CD4-positive, alpha-beta memory T cell (primary cell): ENCODE data around the gene KCNK4. TPM values are rescaled to one million over a fixed set of nuclear protein-coding genes. Genes with fewer than 3 reads are reported as not detected.

Source experiments
- CTCF ChIA-PET: fragments of 350-600 bp; sonication (Branson Sonifier 250); formaldehyde crosslinking; loops from one replicate; lab custom pipeline; 2021; ENCODE audit warnings: inconsistent platforms; ENCODE audit not compliant: partially characterized antibody; lab: Charles Lee
- POLR2A ChIA-PET: fragments of 350-600 bp; sonication (Branson Sonifier 250); formaldehyde crosslinking; loops from one replicate; lab custom pipeline; 2021; ENCODE audit not compliant: partially characterized antibody; lab: Charles Lee
- DNase-seq, 5 donors: peaks; one replicate each; pipeline versions ENCODE4 v3.0.0 to v3.0.0-alpha.2; 2020 to 2022; ENCODE audit warnings: mixed read lengths in 1 of 5
- H3K27ac ChIP-seq: one replicate; pipeline ENCODE4 v1.7.0; 2013; ENCODE audit warnings: low read depth, low read length
- H3K27me3 ChIP-seq: 2 replicates; pipeline ENCODE4 v1.7.0; 2013; ENCODE audit warnings: mild to moderate bottlenecking, low read length, moderate library complexity; ENCODE audit not compliant: insufficient read depth
- H3K36me3 ChIP-seq: 2 replicates; pipeline ENCODE4 v1.7.0; 2013; ENCODE audit warnings: mild to moderate bottlenecking, low read length, moderate library complexity; ENCODE audit not compliant: insufficient read depth
- H3K4me1 ChIP-seq: 2 replicates; pipeline ENCODE4 v1.7.0; 2013; ENCODE audit warnings: mild to moderate bottlenecking, low read length, moderate library complexity; ENCODE audit not compliant: insufficient read depth
- H3K4me3 ChIP-seq, 2 donors: one replicate each; pipeline ENCODE4 v1.7.0; 2013; ENCODE audit warnings: low read length in 2 of 2, mild to moderate bottlenecking in 1 of 2
- H3K9me3 ChIP-seq, 2 donors: one replicate each; pipeline ENCODE4 v1.7.0; 2013; ENCODE audit warnings: low read length in 2 of 2, control low read depth in 1 of 2; ENCODE audit not compliant: control insufficient read depth in 1 of 2
- H3K27ac Mint-ChIP-seq, 7 donors: one replicate each; pipeline ENCODE4 v1.8.0; 2020 to 2021; ENCODE audit warnings: mixed read lengths in 7 of 7, mild to moderate bottlenecking in 6 of 7, inconsistent platforms in 3 of 7, moderate library complexity in 3 of 7
- H3K27me3 Mint-ChIP-seq, 2 donors: one replicate each; pipeline ENCODE4 v1.8.0; 2020 to 2021; ENCODE audit warnings: mixed read lengths in 2 of 2
- H3K36me3 Mint-ChIP-seq, 2 donors: one replicate each; pipeline ENCODE4 v1.8.0; 2020 to 2021; ENCODE audit warnings: mixed read lengths in 2 of 2, inconsistent platforms in 1 of 2, mild to moderate bottlenecking in 1 of 2
- H3K4me1 Mint-ChIP-seq, 4 donors: one replicate each; pipeline ENCODE4 v1.8.0; 2020 to 2021; ENCODE audit warnings: mixed read lengths in 4 of 4, mild to moderate bottlenecking in 1 of 4
- H3K4me3 Mint-ChIP-seq, 8 donors: one replicate each; pipeline ENCODE4 v1.8.0; 2020 to 2021; ENCODE audit warnings: mixed read lengths in 8 of 8, mild to moderate bottlenecking in 7 of 8, moderate library complexity in 6 of 8, inconsistent platforms in 3 of 8
- H3K9me3 Mint-ChIP-seq, 8 donors: one replicate each; pipeline ENCODE4 v1.8.0; 2020 to 2021; ENCODE audit warnings: mixed read lengths in 8 of 8, mild to moderate bottlenecking in 5 of 8, inconsistent platforms in 3 of 8, moderate library complexity in 1 of 8
- intact Hi-C: fragments of 100-400 bp; cut with micrococcal nuclease; formaldehyde crosslinking; loops from one replicate; pipeline ENCODE4 v1.15.1; 2023
- polyA plus RNA-seq, 2 donors: library from polyadenylated mRNA; unstranded; fragments of 300-500 nt; fragmentation: Illumina TruSeq; gene quantifications; one replicate each; pipeline ENCODE4 v1.2.3, GENCODE V29; 2021
- total RNA-seq, 2 experiments: library from RNA; stranded (reverse); gene quantifications; one replicate each; pipeline ENCODE4 v1.2.3, GENCODE V29; 2021

The KCNK4 gene
- total and polyA plus RNA-seq, 4 experiments from 2014 or later = not detected

DNA sequence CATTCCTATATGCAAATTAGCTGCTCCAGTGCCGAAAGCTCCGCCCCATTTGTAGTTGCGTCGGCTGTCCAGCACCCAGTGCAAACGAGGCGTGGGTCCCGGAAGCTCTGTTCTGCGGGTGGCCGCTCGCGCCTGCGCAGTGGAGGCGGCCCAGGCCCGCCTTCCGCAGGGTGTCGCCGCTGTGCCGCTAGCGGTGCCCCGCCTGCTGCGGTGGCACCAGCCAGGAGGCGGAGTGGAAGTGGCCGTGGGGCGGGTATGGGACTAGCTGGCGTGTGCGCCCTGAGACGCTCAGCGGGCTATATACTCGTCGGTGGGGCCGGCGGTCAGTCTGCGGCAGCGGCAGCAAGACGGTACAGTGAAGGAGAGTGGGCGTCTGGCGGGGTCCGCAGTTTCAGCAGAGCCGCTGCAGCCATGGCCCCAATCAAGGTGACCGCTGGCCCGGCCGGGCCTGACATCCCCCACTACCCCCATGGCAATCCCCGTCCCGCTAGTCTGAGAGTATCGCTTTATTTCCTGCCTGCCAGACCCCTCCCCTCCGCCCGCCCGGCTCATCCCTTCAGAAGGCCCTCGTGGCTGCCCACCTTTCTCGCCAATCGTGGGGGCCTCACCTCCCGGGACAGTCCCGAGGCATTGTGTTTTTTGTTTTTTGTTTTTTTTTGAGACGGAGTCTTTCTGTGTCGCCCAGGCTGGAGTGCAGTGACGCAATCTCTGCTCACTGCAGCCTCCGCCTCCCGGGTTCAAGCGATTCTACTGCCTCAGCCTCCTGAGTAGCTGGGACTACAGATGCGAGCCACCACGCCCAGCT is 27.1 kb downstream of the KCNK4 start, which contains the start of gene PRDX5:
Gene PRDX5 (plus strand): TSS at position 161 of the 805 bp plus-strand sequence. CDS start 95 bp downstream, at position 256.
- Histone ChIP-seq H3K4me1 (peaks cover 26% of the 10 kb centered on the region), H3K27me3 (no peaks in the 10 kb centered on the region), H3K4me3 (peak within 1 kb of the TSS; percentile 68 to 72), H3K36me3 (peaks cover 12% of the 10 kb centered on the region), H3K9me3 (no peaks in the 10 kb centered on the region), H3K27ac (peak within 1 kb of the TSS; percentile 96)
- CTCF ChIA-PET = interaction anchor here (0.7 to 3.8 kb wide), 25 partner anchors 9 to 334 kb away, joined by 3 to 54 read pairs (median 5); partner anchors contain the start of genes CATSPERZ, CCDC88B, ESRRA and FERMT3
- POLR2A ChIA-PET = interaction anchor here (0.8 to 4.8 kb wide), 40 partner anchors 11 to 1761 kb away, joined by 3 to 153 read pairs (median 6); partner anchors contain the start of genes BAD, C11orf98, CATSPERZ and CCDC85B
- Mint-ChIP-seq H3K9me3 (peaks cover 0 to 2% (median 0%) of the 10 kb centered on the region in 8 donors), H3K4me3 (peak within 1 kb of the TSS; percentile 95 to 99 (median 96)), H3K27ac (peak within 1 kb of the TSS; percentile 97 to 100 (median 100)), H3K4me1 (peaks cover 17 to 44% (median 29%) of the 10 kb centered on the region in 4 donors), H3K27me3 (no peaks in the 10 kb centered on the region), H3K36me3 (peaks cover 15 to 35% of the 10 kb centered on the region in 2 donors)
- peak; percentile 96 to 98 (median 97) for DNase-seq
- intact Hi-C loops = loop anchor here (1.0 to 5.0 kb wide), 7 partner anchors 13 to 335 kb away; partner anchors contain the start of genes CCDC88B, ESRRA, GPR137 and RPS6KA4

DNA sequence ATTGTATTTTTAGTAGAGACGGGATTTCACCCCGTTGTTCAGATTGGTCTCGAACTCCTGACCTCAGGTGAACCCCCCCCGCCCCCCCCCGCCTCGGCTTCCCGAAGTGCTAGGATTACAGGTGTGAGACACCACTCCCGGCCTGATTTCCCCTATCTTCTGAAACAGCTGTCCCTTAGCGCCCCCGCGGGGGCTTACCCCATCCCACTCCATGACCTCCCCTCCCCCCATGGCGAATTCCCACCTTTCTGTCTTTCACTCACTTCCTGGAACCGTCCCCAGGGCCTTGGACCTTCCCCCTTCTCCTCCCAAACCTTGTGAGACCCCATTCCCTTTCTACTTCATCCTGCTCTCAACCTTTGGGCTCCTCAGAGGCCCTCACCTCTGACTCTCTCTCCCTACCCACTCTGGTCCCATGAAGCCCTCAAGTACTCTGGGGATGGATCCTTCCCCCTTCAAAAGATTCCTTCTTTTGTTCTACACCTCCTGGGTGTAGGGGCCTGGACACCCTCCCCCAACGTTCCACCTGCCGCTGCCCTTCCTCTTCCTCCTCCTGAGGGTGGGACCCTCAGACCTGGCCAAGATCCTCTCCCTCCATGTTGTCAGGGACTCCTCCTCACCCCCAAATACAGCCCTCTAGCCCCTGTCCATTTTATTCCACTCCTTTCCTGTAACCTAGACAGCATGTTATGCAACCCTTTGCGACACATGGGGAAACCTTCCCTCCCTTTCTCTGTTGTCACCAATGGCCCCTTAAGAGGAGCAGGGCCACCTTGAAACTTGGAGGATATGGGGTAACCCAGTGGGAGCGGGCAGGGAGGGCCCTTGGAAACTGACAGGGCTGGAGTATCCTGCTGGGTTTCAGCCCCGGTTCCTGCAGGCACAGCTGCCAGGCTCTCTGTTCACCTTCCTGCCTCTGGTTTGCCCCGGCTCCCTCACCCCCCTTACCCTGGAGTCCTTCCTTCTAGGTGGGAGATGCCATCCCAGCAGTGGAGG is 28.0 kb downstream of the KCNK4 start:
- no peaks in the 10 kb centered on the region for H3K9me3 ChIP-seq
- H3K27ac ChIP-seq = peak overlapping the region; percentile 96
- Mint-ChIP-seq H3K36me3 (peaks cover 12 to 35% of the 10 kb centered on the region in 2 donors), H3K9me3 (peaks cover 0 to 2% (median 0%) of the 10 kb centered on the region in 8 donors), H3K27me3 (no peaks in the 10 kb centered on the region), H3K4me1 (peaks cover 16 to 41% (median 27%) of the 10 kb centered on the region in 4 donors), H3K27ac (peak overlapping the region; percentile 97 to 100 (median 100)), H3K4me3 (peak overlapping the region; percentile 95 to 99 (median 96))
- H3K4me3 ChIP-seq = peak overlapping the region in 1 of 2 donors; percentile 72
- H3K36me3 ChIP-seq = peaks cover 12% of the 10 kb centered on the region
- H3K27me3 ChIP-seq = no peaks in the 10 kb centered on the region
- ChIA-PET POLR2A (interaction anchor here (1.3 to 4.8 kb wide), 10 partner anchors 15 to 492 kb away, joined by 3 to 153 read pairs (median 18); partner anchors contain the start of genes CATSPERZ, CCDC88B, ESRRA and FKBP2), CTCF (interaction anchor here (1.1 to 3.8 kb wide), 11 partner anchors 8 to 334 kb away, joined by 5 to 54 read pairs (median 10); partner anchors contain the start of genes CCDC88B, ESRRA, FERMT3 and RPS6KA4)
- DNase-seq = no peak
- peaks cover 26% of the 10 kb centered on the region for H3K4me1 ChIP-seq
- intact Hi-C loops = loop anchor here (1.0 to 5.0 kb wide), 2 partner anchors 12 to 38 kb away; partner anchors contain the start of gene RPS6KA4

DNA sequence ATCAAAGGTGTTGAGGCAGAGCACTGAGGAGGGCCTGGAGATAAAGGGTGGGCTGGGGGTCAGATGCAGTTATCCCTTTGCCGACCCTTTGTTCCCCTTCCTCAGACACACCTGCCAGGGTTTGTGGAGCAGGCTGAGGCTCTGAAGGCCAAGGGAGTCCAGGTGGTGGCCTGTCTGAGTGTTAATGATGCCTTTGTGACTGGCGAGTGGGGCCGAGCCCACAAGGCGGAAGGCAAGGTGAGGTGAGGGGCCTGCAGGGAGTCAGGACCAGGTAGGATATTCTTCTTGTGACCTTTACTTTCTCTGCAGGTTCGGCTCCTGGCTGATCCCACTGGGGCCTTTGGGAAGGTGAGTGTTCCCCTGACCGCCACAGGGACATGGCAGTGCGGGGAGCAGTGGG is 29.5 kb downstream of the KCNK4 start:
- intact Hi-C loops = no loop called here
- H3K9me3 Mint-ChIP-seq = peaks cover 0 to 2% (median 0%) of the 10 kb centered on the region in 8 donors
- H3K9me3 ChIP-seq = no peaks in the 10 kb centered on the region
- ChIA-PET POLR2A (no interaction called here), CTCF (interaction anchor here (1.0 to 1.1 kb wide), 2 partner anchors 11 to 17 kb away, joined by 3 to 5 read pairs; no protein-coding TSS in a partner anchor)
- no peak overlapping the region for H3K4me3 ChIP-seq
- peaks cover 16 to 41% (median 26%) of the 10 kb centered on the region in 4 donors for H3K4me1 Mint-ChIP-seq
- peak overlapping the region in 6 of 7 donors; percentile 28 to 68 (median 58) for H3K27ac Mint-ChIP-seq
- no peaks in the 10 kb centered on the region for H3K36me3 ChIP-seq
- no peaks in the 10 kb centered on the region for H3K27me3 ChIP-seq
- H3K27me3 Mint-ChIP-seq = no peaks in the 10 kb centered on the region
- peaks cover 26% of the 10 kb centered on the region for H3K4me1 ChIP-seq
- H3K36me3 Mint-ChIP-seq = peaks cover 9 to 32% of the 10 kb centered on the region in 2 donors
- H3K27ac ChIP-seq = no peak overlapping the region
- peak overlapping the region in 3 of 8 donors; percentile 17 to 47 (median 17) for H3K4me3 Mint-ChIP-seq
- no peak for DNase-seq

DNA sequence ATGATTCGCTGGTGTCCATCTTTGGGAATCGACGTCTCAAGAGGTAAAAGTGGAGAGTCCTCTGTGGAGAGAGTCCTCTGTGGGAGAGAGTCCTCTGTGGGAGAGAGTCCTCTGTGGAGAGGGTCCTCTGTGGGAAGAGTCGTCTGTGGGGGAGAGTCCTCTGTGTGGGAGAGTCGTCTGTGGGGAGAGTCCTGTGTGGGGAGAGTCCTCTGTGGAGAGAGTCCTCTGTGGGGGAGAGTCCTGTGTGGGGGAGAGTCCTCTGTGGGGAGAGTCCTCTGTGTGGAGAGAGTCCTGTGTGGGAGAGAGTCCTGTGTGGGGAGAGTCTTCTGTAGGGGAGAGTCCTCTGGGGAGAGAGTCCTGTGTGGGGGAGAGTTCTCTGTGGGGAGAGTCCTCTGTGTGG is 29.9 kb downstream of the KCNK4 start:
- H3K27me3 ChIP-seq = no peaks in the 10 kb centered on the region
- H3K9me3 ChIP-seq = no peaks in the 10 kb centered on the region
- peak overlapping the region in 4 of 8 donors; percentile 17 to 47 (median 40) for H3K4me3 Mint-ChIP-seq
- peaks cover 16 to 41% (median 26%) of the 10 kb centered on the region in 4 donors for H3K4me1 Mint-ChIP-seq
- H3K27me3 Mint-ChIP-seq = no peaks in the 10 kb centered on the region
- no peak for DNase-seq
- no peak overlapping the region for H3K4me3 ChIP-seq
- intact Hi-C loops = no loop called here
- H3K4me1 ChIP-seq = peaks cover 25% of the 10 kb centered on the region
- ChIA-PET POLR2A (no interaction called here), CTCF (no interaction called here)
- no peak overlapping the region for H3K27ac ChIP-seq
- no peaks in the 10 kb centered on the region for H3K36me3 ChIP-seq
- peaks cover 0 to 2% (median 0%) of the 10 kb centered on the region in 8 donors for H3K9me3 Mint-ChIP-seq
- peaks cover 9 to 32% of the 10 kb centered on the region in 2 donors for H3K36me3 Mint-ChIP-seq
- peak overlapping the region in 6 of 7 donors; percentile 18 to 84 (median 66) for H3K27ac Mint-ChIP-seq

DNA sequence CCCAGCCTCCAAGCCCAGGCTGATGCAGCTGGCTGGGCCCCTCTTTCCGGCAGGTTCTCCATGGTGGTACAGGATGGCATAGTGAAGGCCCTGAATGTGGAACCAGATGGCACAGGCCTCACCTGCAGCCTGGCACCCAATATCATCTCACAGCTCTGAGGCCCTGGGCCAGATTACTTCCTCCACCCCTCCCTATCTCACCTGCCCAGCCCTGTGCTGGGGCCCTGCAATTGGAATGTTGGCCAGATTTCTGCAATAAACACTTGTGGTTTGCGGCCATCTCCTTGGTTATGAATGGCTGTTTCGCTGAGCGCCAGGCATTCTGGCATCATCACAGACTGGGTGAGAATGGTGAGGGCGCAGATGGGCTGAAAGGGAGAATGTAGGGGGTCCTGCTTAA is 30.4 kb downstream of the KCNK4 start:
- POLR2A ChIA-PET = interaction anchor here (1.1 to 1.3 kb wide), 2 partner anchors 16 to 18 kb away, joined by 3 to 4 read pairs; partner anchors contain the start of genes CCDC88B and ESRRA
- H3K4me3 Mint-ChIP-seq = peak overlapping the region in 1 of 8 donors; percentile 47
- peak overlapping the region in 3 of 7 donors; percentile 34 to 84 (median 39) for H3K27ac Mint-ChIP-seq

DNA sequence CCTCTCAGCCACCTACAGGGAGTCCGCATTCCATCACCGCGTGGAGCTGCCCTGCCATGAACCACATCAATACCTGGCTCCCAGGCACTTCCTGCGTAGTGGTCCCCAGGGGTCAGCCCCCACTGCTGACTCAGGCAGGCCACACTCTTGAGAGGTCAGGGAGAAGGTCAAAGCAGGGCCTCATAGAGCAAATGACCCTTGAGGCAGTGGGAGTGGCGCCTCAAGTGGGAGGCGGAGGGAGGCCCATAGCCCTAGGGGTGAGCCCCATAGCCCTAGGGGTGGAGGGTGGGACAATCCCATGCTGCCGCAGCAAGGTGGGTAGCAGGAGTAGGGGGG is 31.8 kb downstream of the KCNK4 start:
- Mint-ChIP-seq H3K27ac (no peak overlapping the region), H3K4me1 (peaks cover 12 to 24% (median 17%) of the 10 kb centered on the region in 4 donors), H3K4me3 (no peak overlapping the region), H3K36me3 (peaks cover 9 to 15% of the 10 kb centered on the region in 2 donors), H3K9me3 (peaks cover 0 to under 1% (median 0%) of the 10 kb centered on the region in 8 donors), H3K27me3 (no peaks in the 10 kb centered on the region)
- no peaks in the 10 kb centered on the region for H3K36me3 ChIP-seq
- no peaks in the 10 kb centered on the region for H3K27me3 ChIP-seq
- CTCF ChIA-PET = interaction anchor here (2.5 kb wide), 1 partner anchor 18 kb away, joined by 5 read pairs; the partner anchor contains the start of gene ESRRA
- DNase-seq = no peak
- peaks cover 12% of the 10 kb centered on the region for H3K4me1 ChIP-seq
- no peak overlapping the region for H3K4me3 ChIP-seq
- POLR2A ChIA-PET = interaction anchor here (1.1 to 1.3 kb wide), 2 partner anchors 17 to 18 kb away, joined by 3 to 4 read pairs; partner anchors contain the start of genes CCDC88B and ESRRA
- H3K9me3 ChIP-seq = no peaks in the 10 kb centered on the region
- no peak overlapping the region for H3K27ac ChIP-seq
- intact Hi-C loops = no loop called here

More for the DNA sequence above, 30.4 kb downstream of the KCNK4 start:
- peaks cover 16 to 37% (median 25%) of the 10 kb centered on the region in 4 donors for H3K4me1 Mint-ChIP-seq
- Histone ChIP-seq H3K9me3 (no peaks in the 10 kb centered on the region), H3K4me3 (no peak overlapping the region), H3K36me3 (no peaks in the 10 kb centered on the region), H3K4me1 (peaks cover 20% of the 10 kb centered on the region), H3K27ac (no peak overlapping the region), H3K27me3 (no peaks in the 10 kb centered on the region)
- H3K36me3 Mint-ChIP-seq = peaks cover 9 to 28% of the 10 kb centered on the region in 2 donors
- H3K27me3 Mint-ChIP-seq = no peaks in the 10 kb centered on the region
- intact Hi-C loops = no loop called here
- DNase-seq = no peak
- CTCF ChIA-PET = interaction anchor here (0.5 to 2.5 kb wide), 3 partner anchors 10 to 954 kb away, joined by 3 to 5 read pairs (median 3); partner anchors contain the start of gene ESRRA
- H3K9me3 Mint-ChIP-seq = peaks cover 0 to 2% (median 0%) of the 10 kb centered on the region in 8 donors
